ENCODE results near the gene SYNE2.
"Not testable (repeated sequence)": the region's sequence is repeated elsewhere in the genome, so short reads cannot be mapped to it uniquely, and the experiment has no call there.

SYNE2 gene

DNA sequence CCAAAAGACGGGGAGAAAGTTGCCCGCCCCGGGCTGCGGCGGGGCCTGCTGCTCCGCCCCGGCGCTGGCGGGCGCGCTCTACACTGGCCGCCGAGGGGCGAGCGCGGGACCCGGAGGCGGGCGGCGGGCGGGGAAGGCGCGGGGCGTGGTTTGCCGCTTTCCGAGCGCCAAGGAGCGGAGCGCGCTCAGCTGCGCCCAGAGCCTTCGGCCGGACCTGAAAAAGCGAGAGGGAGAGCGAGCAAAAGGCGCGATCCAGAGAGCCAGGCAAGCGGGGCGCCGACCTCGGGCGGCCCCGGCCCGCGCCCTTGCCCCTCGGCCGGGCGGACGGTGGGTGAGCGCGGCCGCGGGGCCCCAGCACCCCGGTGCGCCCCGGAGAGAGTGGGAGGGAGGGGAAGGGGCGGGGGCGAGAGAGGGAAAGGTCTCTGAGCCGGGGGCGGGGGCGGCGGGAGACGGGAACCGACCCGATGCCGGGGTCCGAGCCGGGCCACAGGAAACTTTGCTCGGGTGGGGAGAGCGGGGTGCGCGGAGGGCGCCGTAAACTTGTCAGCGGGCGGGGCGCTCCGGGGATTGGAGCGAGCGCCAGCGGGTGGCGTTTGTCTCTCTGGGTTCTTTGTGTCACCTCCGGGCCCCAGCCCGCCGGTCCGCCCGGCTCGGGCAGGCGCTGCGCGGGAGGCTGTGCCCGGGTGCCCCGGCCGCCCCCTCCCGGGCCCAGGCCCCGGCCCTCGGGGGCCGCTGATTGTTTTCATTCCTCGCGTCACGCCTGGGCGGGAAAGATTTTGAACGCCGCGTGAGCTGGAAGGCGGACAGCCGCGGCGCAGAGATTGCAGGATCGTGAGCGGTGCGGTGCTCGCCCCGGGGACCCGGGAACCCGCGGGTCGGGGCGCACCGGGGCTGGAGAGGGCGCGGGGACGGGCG lies at the start of gene SYNE2:
SYNE2 (plus strand) TSS at position 188 of the 915 bp plus-strand sequence. CDS start 56,145 bp downstream, outside the sequence.
- peak; percentile 56 to 65 for DNase-seq (ENCODE audit: low read depth in 2 of 2)

DNA sequence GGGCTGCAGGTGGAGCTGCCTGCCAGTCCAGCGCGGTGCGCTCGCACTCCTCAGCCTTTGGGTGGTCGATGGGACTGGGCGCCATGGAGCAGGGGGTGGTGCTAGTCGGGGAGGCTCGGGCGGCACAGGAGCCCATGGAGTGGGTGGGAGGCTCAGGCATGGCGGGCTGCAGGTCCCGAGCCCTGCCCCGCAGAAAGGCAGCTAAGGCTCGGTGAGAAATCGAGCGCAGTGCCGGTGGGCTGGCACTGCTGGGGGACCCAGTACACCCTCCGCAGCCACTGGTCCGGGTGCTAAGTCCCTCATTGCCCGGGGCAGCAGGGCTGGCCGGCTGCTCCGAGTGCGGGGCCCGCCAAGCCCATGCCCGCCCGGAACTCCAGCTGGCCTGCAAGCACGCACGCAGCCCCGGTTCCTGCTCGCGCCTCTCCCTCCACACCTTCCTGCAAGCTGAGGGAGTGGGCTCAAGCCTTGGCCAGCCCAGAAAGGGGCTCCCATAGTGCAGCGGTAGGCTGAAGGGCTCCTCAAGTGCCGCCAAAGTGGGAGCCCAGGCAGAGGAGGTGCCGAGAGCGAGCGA lies 49.5 kb upstream of the SYNE2 start:
- DNase-seq (ENCODE audit: low read depth in 2 of 2), result not testable (repeated sequence)

- not testable (repeated sequence) for DNase-seq (ENCODE audit: low read depth in 2 of 2)
Observed at GRCh38 chr14:63806064-63806463, 46.7 kb upstream of the SYNE2 start.

GRCh38 chr14:63811692-63812091 lies 41.1 kb upstream of the SYNE2 start:
- not testable (repeated sequence) for DNase-seq (ENCODE audit: low read depth in 2 of 2)

DNA sequence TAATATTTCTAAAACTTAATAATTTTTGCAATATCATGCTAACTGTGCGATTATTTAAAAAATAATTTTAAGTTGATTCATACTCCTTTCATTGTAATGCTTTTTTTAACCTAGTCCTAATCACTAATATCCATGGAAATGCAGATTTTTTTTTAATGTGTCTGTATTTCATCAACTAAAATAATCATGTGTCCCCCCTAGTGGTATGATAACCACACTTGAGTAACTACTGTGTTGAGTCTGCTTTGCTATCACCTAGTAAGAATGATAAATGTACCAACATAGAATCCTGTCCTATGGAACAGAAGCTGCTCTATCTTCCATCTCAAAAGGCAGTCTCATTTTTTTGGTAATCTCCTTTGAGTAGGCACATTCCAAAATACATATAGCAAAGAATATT lies 19.1 kb upstream of the SYNE2 start:
- no peak for DNase-seq (ENCODE audit: low read depth in 2 of 2)

DNA sequence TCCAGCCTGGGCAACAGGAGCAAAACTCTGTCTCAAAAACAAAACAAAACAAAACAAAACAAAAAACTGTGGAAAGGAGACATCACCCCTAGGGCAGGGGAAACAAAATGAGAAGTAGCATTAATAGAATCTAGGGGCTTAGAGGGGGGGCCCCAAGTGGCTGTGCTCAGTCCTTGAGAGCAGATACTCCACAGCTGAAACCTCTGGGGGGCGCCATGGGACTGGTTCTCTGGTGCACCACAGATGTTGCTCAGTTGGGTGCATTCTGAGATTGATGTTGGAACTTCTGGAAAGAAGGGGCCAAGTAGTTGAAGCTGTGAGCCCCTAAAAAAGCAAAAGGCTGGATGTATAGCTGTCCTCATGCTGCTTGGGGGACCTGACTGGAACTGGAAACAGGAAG lies 11.8 kb upstream of the SYNE2 start:
- DNase-seq (ENCODE audit: low read depth in 2 of 2), result peak; percentile 37 to 47

- no peak for DNase-seq (ENCODE audit: low read depth in 2 of 2)
Observed at GRCh38 chr14:63843796-63844195, 9.0 kb upstream of the SYNE2 start.

- no peak for DNase-seq (ENCODE audit: low read depth in 2 of 2)
Observed at GRCh38 chr14:63848890-63849289, 3.9 kb upstream of the SYNE2 start.

GRCh38 chr14:63852271-63852816 lies 460 bp upstream of the SYNE2 start:
- no peak for DNase-seq (ENCODE audit: low read depth in 2 of 2)

GRCh38 chr14:63853831-63854293 lies 1.1 kb downstream of the SYNE2 start:
- DNase-seq (ENCODE audit: low read depth in 2 of 2), result peak; percentile 18 to 21

- no peak for DNase-seq (ENCODE audit: low read depth in 2 of 2)
Observed at GRCh38 chr14:63854330-63854729, 1.5 kb downstream of the SYNE2 start.

- no peak for DNase-seq (ENCODE audit: low read depth in 2 of 2)
Observed at GRCh38 chr14:63855281-63855680, 2.5 kb downstream of the SYNE2 start.

DNA sequence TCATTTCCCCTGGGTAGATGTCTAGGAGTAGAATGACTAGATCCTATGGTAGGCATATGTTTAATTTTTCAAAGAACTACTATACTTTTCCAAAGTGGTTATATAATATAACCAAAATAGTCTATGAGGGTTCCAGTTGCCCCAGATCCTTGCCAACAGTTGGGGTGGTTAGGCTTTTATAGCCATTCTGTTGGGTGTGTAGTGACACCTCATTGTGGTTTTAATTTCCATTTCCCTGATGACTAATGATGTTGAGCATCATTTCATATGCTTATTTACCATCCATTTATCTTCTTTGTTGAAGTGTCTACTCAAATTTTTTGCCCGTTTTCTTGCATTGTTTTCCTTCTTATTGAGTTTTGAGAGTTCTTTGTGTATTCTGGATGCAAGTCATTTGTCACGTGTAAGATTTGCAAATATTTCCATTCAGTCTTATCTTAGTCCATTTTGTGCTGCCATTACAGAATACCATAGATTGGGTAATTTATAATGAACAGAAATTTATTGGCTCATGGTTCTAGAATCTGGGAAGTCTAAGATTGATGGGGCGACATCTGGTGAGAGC lies 4.7 kb downstream of the SYNE2 start:
- peak; percentile 18 to 27 for DNase-seq (ENCODE audit: low read depth in 2 of 2)

DNA sequence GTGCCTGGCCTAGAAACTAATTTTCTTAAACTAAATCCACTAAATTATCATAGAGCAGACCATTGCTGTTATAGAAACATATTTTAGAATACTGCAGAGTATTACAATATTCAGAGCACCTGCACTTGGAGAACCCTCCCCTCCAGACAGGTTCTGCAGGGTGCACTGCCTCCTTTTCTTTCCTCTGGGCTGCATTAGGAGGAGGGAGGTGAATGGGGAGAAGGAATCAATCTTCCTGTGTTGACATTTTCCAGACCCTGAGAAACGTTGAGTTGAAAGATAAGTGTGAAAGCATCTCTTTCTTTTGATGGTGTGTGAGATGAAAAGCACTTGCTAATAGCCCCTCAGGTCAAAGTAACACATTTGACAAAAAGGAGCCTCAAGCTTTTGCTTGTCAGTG lies 7.3 kb downstream of the SYNE2 start:
- no peak for DNase-seq (ENCODE audit: low read depth in 2 of 2)

DNA sequence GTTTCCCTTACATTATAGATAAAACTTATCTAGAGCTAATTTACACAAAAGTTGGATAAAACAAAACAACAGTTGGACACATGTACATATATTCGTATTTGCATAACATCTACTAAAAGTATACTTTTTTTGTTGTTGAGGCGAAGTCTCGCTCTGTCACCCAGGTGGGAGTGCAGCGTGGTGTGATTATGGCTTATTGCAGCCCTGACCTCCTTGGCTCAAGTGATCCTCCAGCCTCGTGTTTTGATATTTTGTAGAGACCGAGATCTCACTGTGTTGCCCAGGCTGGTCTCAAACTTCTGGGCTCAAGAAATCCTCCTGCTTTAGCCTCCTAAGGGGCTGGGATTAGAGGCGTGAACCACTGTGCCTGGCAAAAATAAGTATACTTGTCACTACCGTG lies 9.4 kb downstream of the SYNE2 start:
- DNase-seq (ENCODE audit: low read depth in 2 of 2), result no peak

GRCh38 chr14:63863004-63863403 lies 10.2 kb downstream of the SYNE2 start:
- DNase-seq (ENCODE audit: low read depth in 2 of 2), result no peak

DNA sequence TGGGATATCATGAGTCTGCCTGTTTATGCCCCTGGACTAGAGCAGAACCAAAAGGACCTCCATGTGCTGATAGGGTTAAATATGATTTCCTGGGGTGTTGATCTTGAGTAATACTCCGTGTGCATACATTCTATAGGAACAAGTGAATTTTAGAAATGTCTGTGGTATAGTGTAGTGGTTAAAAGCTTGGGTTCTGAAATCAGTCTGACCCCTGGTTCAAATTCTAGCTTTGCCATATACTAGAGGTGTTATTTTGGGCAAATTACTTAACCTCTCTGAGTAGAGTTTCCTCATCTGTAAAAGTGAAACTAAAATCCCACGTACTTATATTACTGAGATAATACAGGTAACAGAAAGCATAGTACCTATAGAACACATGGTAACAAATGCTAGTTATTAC lies 12.0 kb downstream of the SYNE2 start:
- not testable (repeated sequence) for DNase-seq (ENCODE audit: low read depth in 2 of 2)

- no peak for DNase-seq (ENCODE audit: low read depth in 2 of 2)
Observed at GRCh38 chr14:63867933-63868921, 15.4 kb downstream of the SYNE2 start.

DNA sequence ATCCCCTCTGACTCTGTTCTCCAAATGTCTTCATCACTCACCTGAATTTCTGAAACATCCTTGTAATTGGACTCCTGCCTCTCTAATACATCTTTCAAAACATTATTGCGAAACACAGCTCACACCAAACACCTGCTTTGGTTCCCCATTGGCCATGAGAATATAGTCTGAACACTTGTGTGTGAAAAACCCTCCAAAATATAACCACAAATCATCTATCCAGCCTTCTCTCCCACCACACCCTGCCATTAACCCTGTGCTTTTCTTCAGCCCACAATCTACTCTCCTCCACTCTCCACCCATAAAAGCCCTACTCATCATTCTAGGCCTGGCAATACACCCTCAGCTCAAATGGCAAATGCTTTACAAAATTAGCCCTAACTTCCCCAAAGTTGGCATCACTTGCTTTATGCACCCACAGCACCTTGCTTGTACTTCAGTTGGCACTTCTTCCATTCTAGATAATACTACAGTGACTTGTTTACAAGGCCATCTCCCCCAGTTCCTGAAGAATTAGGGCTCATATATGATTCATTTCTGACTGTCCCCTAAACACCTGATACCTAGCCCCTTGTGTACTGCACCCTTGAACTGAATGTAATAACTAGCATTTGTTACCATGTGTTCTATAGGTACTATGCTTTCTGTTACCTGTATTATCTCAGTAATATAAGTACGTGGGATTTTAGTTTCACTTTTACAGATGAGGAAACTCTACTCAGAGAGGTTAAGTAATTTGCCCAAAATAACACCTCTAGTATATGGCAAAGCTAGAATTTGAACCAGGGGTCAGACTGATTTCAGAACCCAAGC lies 17.3 kb downstream of the SYNE2 start:
- not testable (repeated sequence) for DNase-seq (ENCODE audit: low read depth in 2 of 2)

GRCh38 chr14:63870753-63871037 lies 17.9 kb downstream of the SYNE2 start:
- DNase-seq (ENCODE audit: low read depth in 2 of 2), result not testable (repeated sequence)

DNA sequence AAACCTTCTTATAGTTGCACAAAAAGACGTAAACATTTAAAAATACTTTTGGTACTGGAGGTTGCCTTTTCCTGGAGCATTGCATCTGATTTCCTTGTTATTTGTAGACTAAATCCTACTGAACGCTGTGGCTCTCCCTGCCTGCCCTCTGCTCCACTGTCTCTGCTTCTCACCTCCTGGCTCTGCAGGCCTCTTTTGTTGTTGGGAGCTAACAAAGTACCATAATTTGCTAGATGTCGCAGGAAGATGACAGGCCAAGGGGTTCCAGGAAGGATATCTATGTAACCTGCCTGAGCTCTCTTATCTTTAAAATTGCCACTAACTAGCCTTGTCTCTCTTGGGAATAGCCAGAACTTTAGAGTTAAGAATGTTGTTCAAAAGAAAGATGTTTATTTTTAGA lies 21.4 kb downstream of the SYNE2 start:
- DNase-seq (ENCODE audit: low read depth in 2 of 2), result no peak
